KBM-7 (cell line): ENCODE results near the gene HES5.

Experiments
- DNase-seq: peaks from one replicate; pipeline ENCODE4 v3.0.0-alpha.2; 2015
- in situ Hi-C: fragments of 300-500 bp; cut with MboI; formaldehyde crosslinking; loops from 2 replicates; pipeline ENCODE4 v1.14.3; 2020; ENCODE audit warnings: low sequenced_read_pairs, low pct_unique_long_range_greater_than_20kb, mixed read lengths

HES5 gene

GRCh38 chr1:2506007-2506860 lies 23.8 kb downstream of the HES5 start:
- in situ Hi-C loops: no loop called here
- DNase-seq: no peak

- DNase-seq: no peak
- in situ Hi-C loops: no loop called here
Measured at GRCh38 chr1:2505461-2505994, 24.5 kb downstream of the HES5 start.

- DNase-seq: no peak
- in situ Hi-C loops: no loop called here
Measured at GRCh38 chr1:2504949-2505272, 25.2 kb downstream of the HES5 start.

DNA sequence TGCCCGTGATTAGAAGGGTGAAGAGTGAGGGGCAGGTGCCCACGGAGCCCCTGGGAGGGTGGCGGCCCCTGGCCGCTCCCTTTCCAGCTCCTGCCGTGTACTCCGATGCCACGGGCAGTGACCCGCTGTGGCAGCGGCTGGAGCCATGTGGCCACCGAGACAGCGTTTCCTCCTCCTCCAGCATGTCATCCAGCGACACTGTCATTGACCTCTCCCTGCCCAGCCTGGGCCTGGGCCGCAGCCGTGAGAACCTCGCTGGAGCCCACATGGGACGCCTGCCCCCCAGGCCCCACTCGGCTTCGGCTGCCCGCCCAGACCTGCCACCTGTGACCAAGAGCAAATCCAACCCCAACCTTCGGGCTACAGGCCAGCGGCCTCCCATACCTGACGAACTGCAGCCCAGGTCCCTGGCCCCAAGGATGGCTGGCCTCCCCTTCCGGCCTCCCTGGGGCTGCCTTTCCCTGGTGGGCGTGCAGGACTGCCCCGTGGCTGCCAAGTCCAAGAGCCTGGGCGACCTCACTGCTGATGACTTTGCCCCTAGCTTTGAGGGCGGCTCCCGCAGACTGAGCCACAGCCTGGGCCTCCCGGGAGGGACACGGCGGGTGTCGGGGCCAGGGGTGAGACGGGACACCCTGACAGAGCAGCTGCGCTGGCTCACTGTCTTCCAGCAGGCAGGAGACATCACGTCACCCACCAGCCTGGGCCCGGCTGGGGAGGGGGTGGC lies 25.7 kb downstream of the HES5 start:
- DNase-seq: no peak
- in situ Hi-C loops: no loop called here

- in situ Hi-C loops: no loop called here
- no peak for DNase-seq
Measured at GRCh38 chr1:2503554-2504224, 26.4 kb downstream of the HES5 start.

- no peak for DNase-seq
- in situ Hi-C loops: no loop called here
Measured at GRCh38 chr1:2502661-2503553, 27.2 kb downstream of the HES5 start.

DNA sequence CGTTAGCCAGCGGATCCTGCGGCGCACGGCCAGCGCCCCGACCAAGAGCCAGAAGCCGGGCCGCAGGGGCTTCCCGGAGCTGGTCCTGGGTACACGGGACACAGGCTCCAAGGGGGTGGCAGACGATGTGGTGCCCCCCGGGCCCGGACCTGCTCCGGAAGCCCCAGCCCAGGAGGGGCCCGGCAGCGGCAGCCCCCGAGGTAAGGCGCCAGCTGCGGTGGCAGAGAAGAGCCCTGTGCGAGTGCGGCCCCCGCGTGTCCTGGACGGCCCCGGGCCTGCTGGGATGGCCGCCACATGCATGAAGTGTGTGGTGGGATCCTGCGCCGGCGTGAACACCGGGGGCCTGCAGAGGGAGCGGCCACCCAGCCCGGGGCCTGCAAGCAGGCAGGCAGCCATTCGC lies 27.9 kb downstream of the HES5 start:
- in situ Hi-C loops: no loop called here
- DNase-seq: no peak

- DNase-seq: no peak
- in situ Hi-C loops: no loop called here
Measured at GRCh38 chr1:2501820-2502119, 28.3 kb downstream of the HES5 start.

DNA sequence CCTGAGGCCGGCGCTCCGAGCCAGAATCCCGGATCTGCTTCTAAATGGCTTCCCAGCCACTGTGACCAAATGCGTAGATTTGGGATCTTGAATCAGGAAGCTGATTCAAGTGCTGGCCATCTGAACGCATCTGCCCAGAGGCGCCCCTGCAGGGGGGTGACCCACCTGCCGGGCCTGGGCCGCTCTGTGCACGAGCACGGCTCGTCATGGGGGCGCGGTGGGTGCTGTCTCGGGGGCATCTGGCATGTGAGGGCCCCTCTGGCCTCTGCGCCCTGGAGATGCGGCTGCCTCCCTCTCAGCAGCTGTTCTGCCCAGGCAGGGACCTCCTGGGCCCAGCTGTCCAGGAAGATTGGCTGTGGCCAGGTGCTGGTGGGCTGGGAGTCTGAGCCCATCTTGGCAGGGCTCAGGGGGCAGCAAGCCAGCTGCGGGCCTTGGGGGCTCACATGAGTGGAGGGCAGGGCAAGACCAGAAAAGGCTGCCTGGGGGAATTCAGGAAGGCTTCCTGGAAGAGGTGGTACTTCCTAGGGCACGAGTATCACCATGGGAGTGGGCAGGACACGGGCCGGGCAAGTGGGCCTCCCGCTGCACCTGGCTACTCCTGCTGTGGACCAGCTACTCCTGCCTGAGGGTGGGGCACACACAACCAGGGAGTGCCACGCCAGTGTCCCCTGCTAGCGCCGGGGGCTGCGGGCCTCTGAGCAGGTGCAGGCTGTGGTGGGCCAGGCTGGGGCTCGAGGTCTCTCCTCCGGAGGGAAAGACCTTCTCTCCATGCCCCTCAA lies 28.8 kb downstream of the HES5 start:
- in situ Hi-C loops: no loop called here
- no peak for DNase-seq

DNA sequence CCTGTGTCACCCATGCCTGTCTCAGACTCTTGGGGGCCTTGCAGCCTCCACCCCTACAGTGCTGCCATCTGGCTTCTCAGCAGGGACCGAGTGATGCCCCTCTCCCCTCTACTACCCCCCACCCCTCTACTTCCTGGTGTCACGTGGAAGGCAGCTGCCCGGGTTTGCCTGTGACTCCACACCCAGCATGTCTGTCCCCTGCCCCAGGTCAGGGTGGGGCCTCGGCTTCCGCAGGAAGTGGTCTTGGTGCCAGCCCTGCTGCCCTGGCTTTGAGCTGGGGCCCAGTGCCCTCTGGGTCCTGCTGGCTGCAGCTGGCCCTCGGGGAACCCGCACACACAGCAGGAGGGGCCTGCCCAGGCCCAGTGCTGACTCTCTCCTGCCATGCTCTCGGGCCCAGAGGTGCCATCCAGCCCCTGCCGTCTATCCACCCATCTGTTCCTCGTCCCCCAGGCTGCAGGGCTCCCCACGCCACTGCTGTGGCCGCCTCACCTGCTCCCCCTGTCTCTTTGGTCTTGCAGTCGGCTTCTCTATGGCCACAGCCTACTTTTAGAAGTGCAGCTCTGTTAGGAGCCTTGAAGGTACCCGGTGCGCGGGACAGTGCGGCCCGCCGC lies 30.0 kb downstream of the HES5 start:
- no peak for DNase-seq
- in situ Hi-C loops: no loop called here

GRCh38 chr1:2499260-2499659 lies 30.8 kb downstream of the HES5 start:
- no peak for DNase-seq
- in situ Hi-C loops: no loop called here

GRCh38 chr1:2498648-2499047 lies 31.4 kb downstream of the HES5 start:
- in situ Hi-C loops: no loop called here
- DNase-seq: no peak

GRCh38 chr1:2497891-2498290 lies 32.2 kb downstream of the HES5 start:
- DNase-seq: no peak
- in situ Hi-C loops: no loop called here

DNA sequence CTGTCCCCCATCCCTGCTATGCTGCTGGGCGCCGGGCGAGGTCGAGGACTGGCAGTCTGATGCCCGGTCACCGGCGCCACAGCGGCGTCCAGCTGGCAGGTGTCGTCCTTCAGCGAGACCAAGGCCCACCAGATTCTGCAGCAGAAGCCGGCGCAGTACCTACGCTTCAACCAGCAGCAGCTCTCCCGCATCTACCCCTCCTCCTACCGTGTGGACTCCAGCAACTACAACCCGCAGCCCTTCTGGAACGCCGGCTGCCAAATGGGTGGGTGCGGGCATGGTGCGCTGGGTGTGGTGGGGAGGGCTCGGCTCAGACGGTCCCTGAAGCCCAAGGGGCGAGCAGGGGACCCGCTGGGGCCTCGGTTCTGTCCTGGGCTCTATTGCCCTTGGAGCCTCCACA lies 33.3 kb downstream of the HES5 start:
- DNase-seq: no peak
- in situ Hi-C loops: no loop called here

GRCh38 chr1:2496087-2496622 lies 33.9 kb downstream of the HES5 start:
- no peak for DNase-seq
- in situ Hi-C loops: no loop called here

DNA sequence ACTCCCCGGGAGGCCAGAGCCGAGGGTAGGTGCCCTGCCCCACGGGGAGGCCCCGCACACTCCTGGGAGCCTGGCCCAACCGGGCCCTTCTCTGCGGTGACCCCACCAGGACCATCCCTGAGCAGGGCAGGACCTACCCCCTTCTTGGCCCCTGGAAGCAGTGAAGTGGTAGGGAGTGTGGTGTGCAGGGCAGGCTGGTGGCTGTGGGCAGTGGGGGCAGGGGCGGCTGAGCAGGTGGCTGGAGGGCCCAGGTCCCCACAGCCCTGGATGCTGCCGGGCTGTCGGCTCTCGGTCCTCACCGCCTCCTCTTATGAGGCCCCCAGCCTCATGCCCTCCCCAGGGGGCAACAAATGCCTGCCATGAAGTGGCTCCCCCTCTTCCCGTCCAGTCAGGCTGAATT lies 34.5 kb downstream of the HES5 start:
- no peak for DNase-seq
- in situ Hi-C loops: no loop called here

GRCh38 chr1:2495026-2495425 lies 35.0 kb downstream of the HES5 start:
- in situ Hi-C loops: no loop called here

DNA sequence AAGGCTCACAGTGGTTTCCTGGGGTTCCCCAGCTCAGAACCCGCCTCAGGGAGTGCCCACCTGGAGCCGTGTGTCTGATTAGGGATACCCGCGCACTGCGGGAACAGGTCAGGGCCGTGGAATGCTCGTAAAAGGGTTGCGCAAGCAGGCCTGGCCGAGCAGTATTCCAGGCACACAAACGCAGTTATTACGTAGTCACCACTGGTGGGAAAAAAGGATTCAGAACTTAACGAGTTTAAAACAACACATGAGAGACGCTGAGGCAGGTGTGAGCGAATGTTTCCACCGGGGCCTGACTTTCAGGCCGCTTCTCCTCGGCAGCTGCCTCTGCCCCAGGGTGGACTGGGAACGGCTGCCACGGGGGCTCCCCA lies 35.8 kb downstream of the HES5 start:
- in situ Hi-C loops: no loop called here
- DNase-seq: no peak

More at GRCh38 chr1:2495026-2495425, 35.0 kb downstream of the HES5 start:
- no peak for DNase-seq
